ENCODE measurements around the gene KLHL35.

KLHL35 gene

DNA sequence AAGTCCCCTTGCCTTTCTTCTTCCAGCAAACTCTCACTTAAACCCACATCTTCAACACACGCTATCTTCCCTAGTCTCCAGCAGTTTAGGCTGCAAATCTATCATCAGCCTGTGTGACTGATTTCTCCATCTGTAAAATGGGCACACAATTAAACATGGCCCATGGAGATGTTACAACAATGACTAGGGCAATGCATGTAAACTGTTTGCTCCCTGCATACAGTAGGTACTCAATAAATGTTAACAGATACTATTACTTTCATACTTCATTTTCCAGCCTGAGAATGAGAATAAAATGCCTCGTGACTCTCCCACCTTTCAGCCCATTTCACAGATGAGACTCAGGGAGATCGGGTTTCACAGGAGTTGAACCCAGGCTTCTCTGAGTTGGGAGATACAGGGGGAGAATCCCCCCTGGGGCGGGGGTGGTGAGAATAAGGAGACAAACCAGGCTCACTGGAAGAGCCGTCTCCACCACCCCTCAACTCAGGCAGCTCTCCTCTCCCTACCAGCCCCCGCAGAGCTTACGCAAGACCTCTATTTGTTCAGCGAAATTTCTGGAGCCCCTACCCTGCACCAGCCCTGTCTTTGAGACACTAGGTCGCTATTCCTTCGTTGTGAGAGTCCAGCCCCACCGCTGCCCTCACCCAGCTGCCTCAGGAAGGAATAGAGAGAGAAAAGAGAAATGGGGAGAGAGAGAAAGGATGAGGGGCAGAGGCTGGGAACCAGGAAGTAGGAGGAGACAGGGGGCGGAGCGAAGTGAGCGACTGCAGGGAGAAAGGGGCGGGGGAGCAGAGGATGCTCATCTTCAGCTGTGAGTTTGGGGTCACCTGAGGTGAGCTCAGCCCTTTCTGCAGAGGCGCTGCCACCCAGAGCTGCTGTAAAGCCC lies 42.1 kb upstream of the KLHL35 start:
- H3K4me3 ChIP-seq (replicated peaks; ENCODE audit: insufficient read depth, low read length), result peak overlapping the region; percentile 30
- TF ChIP-seq, protein P1, sequence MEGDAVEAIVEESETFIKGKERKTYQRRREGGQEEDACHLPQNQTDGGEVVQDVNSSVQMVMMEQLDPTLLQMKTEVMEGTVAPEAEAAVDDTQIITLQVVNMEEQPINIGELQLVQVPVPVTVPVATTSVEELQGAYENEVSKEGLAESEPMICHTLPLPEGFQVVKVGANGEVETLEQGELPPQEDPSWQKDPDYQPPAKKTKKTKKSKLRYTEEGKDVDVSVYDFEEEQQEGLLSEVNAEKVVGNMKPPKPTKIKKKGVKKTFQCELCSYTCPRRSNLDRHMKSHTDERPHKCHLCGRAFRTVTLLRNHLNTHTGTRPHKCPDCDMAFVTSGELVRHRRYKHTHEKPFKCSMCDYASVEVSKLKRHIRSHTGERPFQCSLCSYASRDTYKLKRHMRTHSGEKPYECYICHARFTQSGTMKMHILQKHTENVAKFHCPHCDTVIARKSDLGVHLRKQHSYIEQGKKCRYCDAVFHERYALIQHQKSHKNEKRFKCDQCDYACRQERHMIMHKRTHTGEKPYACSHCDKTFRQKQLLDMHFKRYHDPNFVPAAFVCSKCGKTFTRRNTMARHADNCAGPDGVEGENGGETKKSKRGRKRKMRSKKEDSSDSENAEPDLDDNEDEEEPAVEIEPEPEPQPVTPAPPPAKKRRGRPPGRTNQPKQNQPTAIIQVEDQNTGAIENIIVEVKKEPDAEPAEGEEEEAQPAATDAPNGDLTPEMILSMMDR (IDR thresholded peaks at IDR 0.05; ENCODE audit: insufficient read depth, low read length), result no peak
- TF ChIP-seq, protein P2, sequence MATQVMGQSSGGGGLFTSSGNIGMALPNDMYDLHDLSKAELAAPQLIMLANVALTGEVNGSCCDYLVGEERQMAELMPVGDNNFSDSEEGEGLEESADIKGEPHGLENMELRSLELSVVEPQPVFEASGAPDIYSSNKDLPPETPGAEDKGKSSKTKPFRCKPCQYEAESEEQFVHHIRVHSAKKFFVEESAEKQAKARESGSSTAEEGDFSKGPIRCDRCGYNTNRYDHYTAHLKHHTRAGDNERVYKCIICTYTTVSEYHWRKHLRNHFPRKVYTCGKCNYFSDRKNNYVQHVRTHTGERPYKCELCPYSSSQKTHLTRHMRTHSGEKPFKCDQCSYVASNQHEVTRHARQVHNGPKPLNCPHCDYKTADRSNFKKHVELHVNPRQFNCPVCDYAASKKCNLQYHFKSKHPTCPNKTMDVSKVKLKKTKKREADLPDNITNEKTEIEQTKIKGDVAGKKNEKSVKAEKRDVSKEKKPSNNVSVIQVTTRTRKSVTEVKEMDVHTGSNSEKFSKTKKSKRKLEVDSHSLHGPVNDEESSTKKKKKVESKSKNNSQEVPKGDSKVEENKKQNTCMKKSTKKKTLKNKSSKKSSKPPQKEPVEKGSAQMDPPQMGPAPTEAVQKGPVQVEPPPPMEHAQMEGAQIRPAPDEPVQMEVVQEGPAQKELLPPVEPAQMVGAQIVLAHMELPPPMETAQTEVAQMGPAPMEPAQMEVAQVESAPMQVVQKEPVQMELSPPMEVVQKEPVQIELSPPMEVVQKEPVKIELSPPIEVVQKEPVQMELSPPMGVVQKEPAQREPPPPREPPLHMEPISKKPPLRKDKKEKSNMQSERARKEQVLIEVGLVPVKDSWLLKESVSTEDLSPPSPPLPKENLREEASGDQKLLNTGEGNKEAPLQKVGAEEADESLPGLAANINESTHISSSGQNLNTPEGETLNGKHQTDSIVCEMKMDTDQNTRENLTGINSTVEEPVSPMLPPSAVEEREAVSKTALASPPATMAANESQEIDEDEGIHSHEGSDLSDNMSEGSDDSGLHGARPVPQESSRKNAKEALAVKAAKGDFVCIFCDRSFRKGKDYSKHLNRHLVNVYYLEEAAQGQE (IDR thresholded peaks at IDR 0.05; ENCODE audit: insufficient replicate concordance, low read depth), result no peak
- TF ChIP-seq SPI1 (IDR thresholded peaks at IDR 0.05; ENCODE audit: borderline replicate concordance, low read depth) (no peak), POLR2AphosphoS5 (IDR thresholded peaks at IDR 0.05; ENCODE audit: low read depth) (no peak)
- no peaks in the 10 kb centered on the region for H3K27me3 ChIP-seq (ENCODE audit: insufficient read depth, poor library complexity, severe bottlenecking)
- DNase-seq (ENCODE audit: low read depth in 1 of 2, low spot score in 1 of 2), result peak; percentile 63 to 65
- 0 out of 2 replicates have a peak overlapping the region, but pooled peaks have one; percentile 1 for H3K27ac ChIP-seq (replicated peaks)

DNA sequence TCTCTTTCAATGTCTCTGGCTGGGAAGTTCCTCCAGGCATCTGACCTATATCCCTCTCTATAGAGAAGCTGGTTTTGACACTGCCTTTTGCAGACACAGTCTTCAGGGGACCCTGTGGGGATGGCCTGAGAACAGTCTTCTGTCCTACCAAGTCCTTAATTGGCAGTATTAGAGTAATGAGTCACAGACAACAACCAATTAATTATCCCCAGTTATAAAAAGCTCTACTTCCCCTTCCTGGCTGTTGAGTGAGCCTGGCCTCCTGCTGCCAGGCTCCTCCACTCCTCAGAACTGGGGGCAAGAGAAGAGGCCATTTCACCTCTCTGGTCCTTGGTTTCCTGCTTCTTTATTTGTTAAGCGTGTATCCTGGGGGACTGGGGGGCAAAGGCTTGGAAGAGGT lies 41.2 kb upstream of the KLHL35 start:
- H3K27ac ChIP-seq (replicated peaks), result no peak overlapping the region
- no peak overlapping the region for H3K4me3 ChIP-seq (replicated peaks; ENCODE audit: insufficient read depth, low read length)
- H3K27me3 ChIP-seq (ENCODE audit: insufficient read depth, poor library complexity, severe bottlenecking), result no peaks in the 10 kb centered on the region
- DNase-seq (ENCODE audit: low read depth in 1 of 2, low spot score in 1 of 2), result peak in 1 of 2 experiments; percentile 31
- TF ChIP-seq SPI1 (IDR thresholded peaks at IDR 0.05; ENCODE audit: borderline replicate concordance, low read depth) (no peak), POLR2AphosphoS5 (IDR thresholded peaks at IDR 0.05; ENCODE audit: low read depth) (no peak)
- TF ChIP-seq, protein P1 (IDR thresholded peaks at IDR 0.05; ENCODE audit: insufficient read depth, low read length), result no peak

DNA sequence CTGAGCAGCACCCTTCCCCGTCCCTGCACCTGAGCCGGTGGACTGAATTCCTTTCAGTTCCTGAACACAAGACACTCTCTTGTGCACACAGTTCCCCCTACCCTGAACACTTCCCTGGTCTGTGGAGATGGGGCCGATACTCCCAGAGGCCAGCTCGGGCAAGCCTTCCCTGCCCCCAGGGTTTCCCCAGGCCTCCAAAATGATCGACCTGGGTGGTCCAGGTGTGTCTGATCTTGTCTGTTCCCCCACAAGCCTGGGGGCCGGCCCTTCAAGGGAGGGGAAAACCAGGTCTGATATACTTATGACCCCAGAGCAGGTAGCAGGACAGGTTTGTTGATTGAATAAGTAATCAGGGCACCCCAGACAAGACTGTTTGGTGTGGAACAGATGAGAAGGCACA lies 40.7 kb upstream of the KLHL35 start:
- DNase-seq (ENCODE audit: low read depth in 1 of 2, low spot score in 1 of 2), result no peak
- H3K4me3 ChIP-seq (replicated peaks; ENCODE audit: insufficient read depth, low read length), result no peak overlapping the region
- no peaks in the 10 kb centered on the region for H3K27me3 ChIP-seq (ENCODE audit: insufficient read depth, poor library complexity, severe bottlenecking)

More for the DNA sequence above, 40.7 kb upstream of the KLHL35 start:
- H3K27ac ChIP-seq (replicated peaks), result no peak overlapping the region
- TF ChIP-seq, protein P2 (IDR thresholded peaks at IDR 0.05; ENCODE audit: insufficient replicate concordance, low read depth), result no peak
- no peak for TF ChIP-seq SPI1 (IDR thresholded peaks at IDR 0.05; ENCODE audit: borderline replicate concordance, low read depth)
- no peak for TF ChIP-seq POLR2AphosphoS5 (IDR thresholded peaks at IDR 0.05; ENCODE audit: low read depth)
- no peak for TF ChIP-seq GABPA (IDR thresholded peaks at IDR 0.05; ENCODE audit: low read depth)
- TF ChIP-seq, protein P1 (IDR thresholded peaks at IDR 0.05; ENCODE audit: insufficient read depth, low read length), result no peak
